Measurements from ENCODE around the gene POU4F2. TPM values are rescaled to one million over a fixed set of nuclear protein-coding genes. Genes with fewer than 3 reads are reported as not detected.

The POU4F2 gene
- total RNA-seq, 1 experiment from 2014 or later, result not detected

DNA sequence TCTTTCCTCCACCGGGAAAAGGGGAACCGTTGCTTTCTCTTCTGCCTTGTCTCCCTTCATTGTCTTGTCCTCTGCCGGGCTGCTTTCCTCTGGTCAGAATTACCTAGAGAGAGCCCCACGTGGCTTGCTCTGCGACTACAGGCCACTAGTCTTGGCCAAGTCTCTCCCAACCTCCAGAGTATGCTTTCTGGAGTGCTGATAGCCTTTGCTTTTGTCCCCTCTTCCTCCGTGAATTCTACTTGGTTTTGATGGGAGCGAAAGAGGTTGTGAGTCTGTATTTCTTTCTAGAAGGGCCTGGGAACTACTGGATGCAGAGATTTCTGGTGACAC, 5.3 kb upstream of the POU4F2 start (continued):
- TF ChIP-seq CBX3 (IDR thresholded peaks at IDR 0.05; ENCODE audit: low read depth), result no peak
- TF ChIP-seq, protein P1, sequence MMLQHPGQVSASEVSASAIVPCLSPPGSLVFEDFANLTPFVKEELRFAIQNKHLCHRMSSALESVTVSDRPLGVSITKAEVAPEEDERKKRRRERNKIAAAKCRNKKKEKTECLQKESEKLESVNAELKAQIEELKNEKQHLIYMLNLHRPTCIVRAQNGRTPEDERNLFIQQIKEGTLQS (IDR thresholded peaks at IDR 0.05), result no peak

DNA sequence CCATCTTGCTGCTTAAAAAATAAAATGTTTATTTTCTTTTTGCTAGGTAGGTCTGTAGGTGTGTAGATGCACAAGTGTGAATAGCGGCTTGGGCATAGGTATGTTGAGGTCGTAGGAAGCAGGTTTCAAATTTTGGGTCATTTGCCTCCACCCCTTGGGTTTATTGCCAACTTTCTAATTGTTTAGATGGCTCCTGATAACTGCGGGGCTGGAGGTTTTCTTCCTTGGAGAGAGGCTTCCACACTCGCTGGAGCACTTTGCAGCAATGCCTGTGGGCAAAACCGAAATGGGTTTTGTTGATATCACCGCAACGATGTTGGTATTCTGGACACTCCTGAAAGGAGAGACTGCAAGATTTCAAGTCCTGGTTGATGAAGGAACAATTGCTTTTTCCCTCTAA, 3.9 kb upstream of the POU4F2 start:
- BruUV-seq (replicated peaks), result no TSS peak
- Histone ChIP-seq H2AFZ (ENCODE audit: low read depth, low read length, poor library complexity, severe bottlenecking) (no peak overlapping the region), H3K27me3 (ENCODE audit: insufficient read depth, low read length) (peaks cover 47% of the 10 kb centered on the region), H3K9me2 (ENCODE audit: insufficient read depth) (no peaks in the 10 kb centered on the region), H3K9ac (ENCODE audit: low read length) (no peak overlapping the region), H3K4me2 (ENCODE audit: low read length) (no peak overlapping the region), H3K79me2 (ENCODE audit: insufficient read depth, low read length) (no peaks in the 10 kb centered on the region), H3K9me3 (ENCODE audit: control insufficient read depth in 1 of 2, insufficient read depth in 1 of 2, low read depth in 1 of 2, low read length in 2 of 2) (no peaks in the 10 kb centered on the region), H3K27ac (ENCODE audit: low read depth, low read length) (no peak overlapping the region), H3K4me1 (ENCODE audit: control insufficient read depth in 1 of 2, insufficient read depth in 2 of 2, low read length in 2 of 2) (no peaks in the 10 kb centered on the region), H3K4me3 (replicated peaks in 1 of 2; ENCODE audit: low read depth in 1 of 2, low read length in 2 of 2) (no peak overlapping the region), H3K36me3 (ENCODE audit: control insufficient read depth in 1 of 2, insufficient read depth in 2 of 2, low read length in 2 of 2) (no peaks in the 10 kb centered on the region), H4K20me1 (ENCODE audit: insufficient read depth) (no peaks in the 10 kb centered on the region)
- ChIA-PET POLR2A (no interaction called here), CTCF (no interaction called here), RAD21 (ENCODE audit: low non-redundant PET in 1 of 2, low total read pairs in 2 of 2, uncharacterized antibody in 2 of 2, unreplicated experiment in 2 of 2) (no interaction called here)
- ATAC-seq (no peak), DNase-seq (ENCODE audit: low read depth, low spot score) (no peak)
- intact Hi-C loops (cut with micrococcal nuclease), result no loop called here
- TF ChIP-seq EZH2phosphoT487 (IDR thresholded peaks at IDR 0.05; ENCODE audit: borderline replicate concordance), result no peak
- no peak for TF ChIP-seq CEBPB (IDR thresholded peaks at IDR 0.05; ENCODE audit: low read depth)
- TF ChIP-seq, protein P2, sequence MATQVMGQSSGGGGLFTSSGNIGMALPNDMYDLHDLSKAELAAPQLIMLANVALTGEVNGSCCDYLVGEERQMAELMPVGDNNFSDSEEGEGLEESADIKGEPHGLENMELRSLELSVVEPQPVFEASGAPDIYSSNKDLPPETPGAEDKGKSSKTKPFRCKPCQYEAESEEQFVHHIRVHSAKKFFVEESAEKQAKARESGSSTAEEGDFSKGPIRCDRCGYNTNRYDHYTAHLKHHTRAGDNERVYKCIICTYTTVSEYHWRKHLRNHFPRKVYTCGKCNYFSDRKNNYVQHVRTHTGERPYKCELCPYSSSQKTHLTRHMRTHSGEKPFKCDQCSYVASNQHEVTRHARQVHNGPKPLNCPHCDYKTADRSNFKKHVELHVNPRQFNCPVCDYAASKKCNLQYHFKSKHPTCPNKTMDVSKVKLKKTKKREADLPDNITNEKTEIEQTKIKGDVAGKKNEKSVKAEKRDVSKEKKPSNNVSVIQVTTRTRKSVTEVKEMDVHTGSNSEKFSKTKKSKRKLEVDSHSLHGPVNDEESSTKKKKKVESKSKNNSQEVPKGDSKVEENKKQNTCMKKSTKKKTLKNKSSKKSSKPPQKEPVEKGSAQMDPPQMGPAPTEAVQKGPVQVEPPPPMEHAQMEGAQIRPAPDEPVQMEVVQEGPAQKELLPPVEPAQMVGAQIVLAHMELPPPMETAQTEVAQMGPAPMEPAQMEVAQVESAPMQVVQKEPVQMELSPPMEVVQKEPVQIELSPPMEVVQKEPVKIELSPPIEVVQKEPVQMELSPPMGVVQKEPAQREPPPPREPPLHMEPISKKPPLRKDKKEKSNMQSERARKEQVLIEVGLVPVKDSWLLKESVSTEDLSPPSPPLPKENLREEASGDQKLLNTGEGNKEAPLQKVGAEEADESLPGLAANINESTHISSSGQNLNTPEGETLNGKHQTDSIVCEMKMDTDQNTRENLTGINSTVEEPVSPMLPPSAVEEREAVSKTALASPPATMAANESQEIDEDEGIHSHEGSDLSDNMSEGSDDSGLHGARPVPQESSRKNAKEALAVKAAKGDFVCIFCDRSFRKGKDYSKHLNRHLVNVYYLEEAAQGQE (IDR thresholded peaks at IDR 0.05; ENCODE audit: low read depth), result no peak
- no peak for TF ChIP-seq TCF7L2 (IDR thresholded peaks at IDR 0.05; ENCODE audit: borderline replicate concordance, extremely low read depth, insufficient read depth, insufficient read length)
- TF ChIP-seq CBX3 (IDR thresholded peaks at IDR 0.05; ENCODE audit: low read depth), result no peak
- no peak for TF ChIP-seq POLR2A (IDR thresholded peaks at IDR 0.05; ENCODE audit: borderline replicate concordance, extremely low read depth, insufficient read depth, insufficient read length)
- no peak for TF ChIP-seq SIN3A (IDR thresholded peaks at IDR 0.05; ENCODE audit: low read depth)
- no peak for TF ChIP-seq JUND (IDR thresholded peaks at IDR 0.05)
- TF ChIP-seq EZH2 (IDR thresholded peaks at IDR 0.05), result no peak

Data from HCT116 (cell line).